Measurements from ENCODE around the gene FBXW8.
"Not testable (repeated sequence)": the region's sequence is repeated elsewhere in the genome, so short reads cannot be mapped to it uniquely, and the experiment has no call there.

The FBXW8 gene

DNA sequence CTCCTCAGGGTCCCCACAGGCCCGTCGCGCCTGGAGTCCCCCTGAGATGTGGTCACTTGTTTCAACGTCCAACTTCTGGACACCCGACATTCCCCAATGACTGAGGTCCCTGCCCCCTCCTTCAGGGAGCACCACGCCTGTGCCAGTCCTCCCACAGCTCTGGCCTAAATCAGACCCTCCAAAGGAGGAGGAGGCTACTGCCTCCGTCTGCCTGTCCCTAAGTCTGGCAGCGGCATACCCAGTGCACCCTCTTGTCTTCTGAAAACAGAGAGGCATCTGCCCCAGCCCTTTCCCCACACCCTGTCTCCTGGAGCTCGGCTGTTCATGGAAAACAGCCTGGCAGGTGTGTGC, 142.3 kb downstream of the FBXW8 start:
- in situ Hi-C loops (cut with MboI; ENCODE audit: low sequenced_read_pairs): no loop called here

- in situ Hi-C loops (cut with MboI; ENCODE audit: low sequenced_read_pairs): no loop called here
Observed at GRCh38 chr12:117053597-117054201, 142.9 kb downstream of the FBXW8 start.

DNA sequence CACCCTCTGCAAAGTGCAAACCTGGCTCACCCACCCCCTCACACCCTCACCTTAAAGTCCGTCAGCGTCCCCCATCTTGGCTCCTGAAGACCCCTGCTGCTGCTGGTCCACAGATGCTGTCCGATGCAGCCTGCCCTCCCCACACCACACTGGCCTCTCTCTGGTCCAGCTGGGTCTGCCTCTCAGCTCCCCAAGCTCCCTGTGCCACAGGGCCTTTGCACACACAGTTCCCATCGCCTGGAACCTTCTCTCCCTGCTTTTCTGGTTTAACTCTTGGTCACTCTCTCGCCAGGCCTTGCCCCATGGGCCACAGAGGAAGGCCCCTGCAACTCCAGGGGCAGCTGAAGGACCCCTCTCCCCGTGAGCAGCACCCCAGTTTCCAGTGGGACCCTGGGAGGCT, 143.5 kb downstream of the FBXW8 start:
- in situ Hi-C loops (cut with MboI; ENCODE audit: low sequenced_read_pairs): no loop called here

DNA sequence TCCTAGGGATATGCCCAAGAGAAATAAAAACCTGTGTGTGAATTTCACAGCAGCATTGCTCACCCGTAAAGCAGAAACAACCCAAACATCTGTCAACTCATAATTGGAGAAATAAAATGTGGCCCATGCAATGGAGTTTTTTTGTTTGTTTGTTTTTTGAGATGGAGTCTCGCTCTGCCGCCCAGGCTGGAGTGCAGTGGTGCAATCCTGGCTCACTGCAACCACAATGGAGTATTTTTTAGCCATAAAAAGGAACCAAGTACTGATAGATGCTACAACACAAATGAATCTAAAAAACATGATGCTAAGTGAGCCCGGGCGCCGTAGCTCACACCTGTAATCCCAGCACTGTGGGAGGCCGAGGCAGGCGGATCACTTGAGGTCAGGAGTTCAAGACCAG, 146.9 kb downstream of the FBXW8 start:
- in situ Hi-C loops (cut with MboI; ENCODE audit: low sequenced_read_pairs): not testable (repeated sequence)

- in situ Hi-C loops (cut with MboI; ENCODE audit: low sequenced_read_pairs): no loop called here
Observed at GRCh38 chr12:117058442-117059072, 147.8 kb downstream of the FBXW8 start.

- in situ Hi-C loops (cut with MboI; ENCODE audit: low sequenced_read_pairs): no loop called here
Observed at GRCh38 chr12:117059156-117059555, 148.4 kb downstream of the FBXW8 start.

DNA sequence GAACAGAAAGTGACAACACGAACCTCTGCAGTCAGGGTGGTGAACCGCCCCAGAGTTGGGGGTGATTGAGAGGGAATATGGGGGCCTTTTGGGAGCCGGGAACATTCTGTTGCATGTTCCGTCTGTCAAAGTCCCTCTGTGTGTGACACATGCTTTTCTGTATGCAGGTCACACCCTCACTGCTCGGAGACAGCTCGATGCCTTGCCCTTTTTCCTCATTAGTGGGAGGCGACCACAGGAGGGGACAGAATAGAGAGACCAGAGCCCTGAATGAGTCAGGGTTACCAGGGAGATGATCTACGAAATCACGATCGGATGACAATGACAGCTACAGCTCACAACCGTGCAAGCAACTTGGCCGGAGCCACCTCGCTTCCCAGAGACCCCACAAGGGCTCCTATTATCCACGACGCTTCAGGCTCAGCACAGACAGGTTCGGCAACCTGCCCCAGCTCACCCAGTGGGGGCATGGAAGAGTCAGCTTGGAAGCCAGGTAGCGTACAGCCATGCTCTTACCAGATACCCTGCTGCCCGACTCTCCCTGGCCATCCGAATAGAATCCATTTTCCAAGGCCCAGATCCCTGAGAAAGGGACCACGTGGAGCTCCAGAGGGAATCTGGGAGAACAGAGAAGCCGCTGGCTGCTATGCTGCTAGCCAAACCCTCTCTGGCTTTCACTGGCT, 149.6 kb downstream of the FBXW8 start:
- in situ Hi-C loops (cut with MboI; ENCODE audit: low sequenced_read_pairs): no loop called here

GRCh38 chr12:117060929-117061305, 150.2 kb downstream of the FBXW8 start:
- in situ Hi-C loops (cut with MboI; ENCODE audit: low sequenced_read_pairs): no loop called here

- in situ Hi-C loops (cut with MboI; ENCODE audit: low sequenced_read_pairs): no loop called here
Observed at GRCh38 chr12:117061555-117062079, 150.9 kb downstream of the FBXW8 start.

GRCh38 chr12:117063162-117063911, 152.6 kb downstream of the FBXW8 start:
- in situ Hi-C loops (cut with MboI; ENCODE audit: low sequenced_read_pairs): no loop called here

DNA sequence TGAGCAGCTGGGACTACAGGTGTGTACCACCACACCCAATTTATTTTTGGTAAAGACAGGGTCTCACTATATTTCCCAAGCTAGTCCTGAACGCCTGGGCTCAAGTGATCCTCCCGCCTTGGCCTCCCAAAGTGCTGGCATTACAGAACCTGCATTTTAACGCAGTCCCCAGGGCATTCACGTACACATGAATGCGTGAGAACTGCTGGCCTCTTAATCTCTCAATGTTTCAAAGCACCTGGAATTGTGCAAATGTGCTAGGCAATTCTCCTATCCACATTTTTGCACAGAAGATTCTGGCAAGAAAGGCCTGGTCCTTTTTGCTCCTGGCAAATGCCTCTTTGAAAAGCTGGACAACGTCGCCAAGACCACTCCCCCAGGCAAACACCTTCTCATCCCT, 153.3 kb downstream of the FBXW8 start:
- in situ Hi-C loops (cut with MboI; ENCODE audit: low sequenced_read_pairs): no loop called here

DNA sequence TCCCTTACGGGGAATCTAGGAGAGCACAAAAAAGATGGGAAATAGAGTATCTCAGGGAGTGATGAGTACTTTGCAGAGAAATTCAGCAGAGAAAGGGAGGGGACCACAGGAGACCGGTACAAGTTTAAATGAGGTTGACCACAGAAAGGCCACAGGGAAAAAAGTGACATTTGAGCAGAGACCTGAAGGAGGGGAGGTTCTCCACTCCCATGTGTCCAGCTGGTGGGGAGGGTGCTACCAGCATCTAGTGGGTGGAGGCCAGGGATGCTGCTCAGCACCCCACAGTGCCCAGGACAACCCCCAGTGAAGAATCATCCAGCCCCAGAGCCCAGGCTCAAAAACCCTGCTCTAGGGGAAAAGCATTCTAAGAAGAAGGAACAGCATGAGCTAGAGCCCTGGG, 153.8 kb downstream of the FBXW8 start:
- in situ Hi-C loops (cut with MboI; ENCODE audit: low sequenced_read_pairs): no loop called here

GRCh38 chr12:117067016-117067415, 156.3 kb downstream of the FBXW8 start:
- in situ Hi-C loops (cut with MboI; ENCODE audit: low sequenced_read_pairs): no loop called here

DNA sequence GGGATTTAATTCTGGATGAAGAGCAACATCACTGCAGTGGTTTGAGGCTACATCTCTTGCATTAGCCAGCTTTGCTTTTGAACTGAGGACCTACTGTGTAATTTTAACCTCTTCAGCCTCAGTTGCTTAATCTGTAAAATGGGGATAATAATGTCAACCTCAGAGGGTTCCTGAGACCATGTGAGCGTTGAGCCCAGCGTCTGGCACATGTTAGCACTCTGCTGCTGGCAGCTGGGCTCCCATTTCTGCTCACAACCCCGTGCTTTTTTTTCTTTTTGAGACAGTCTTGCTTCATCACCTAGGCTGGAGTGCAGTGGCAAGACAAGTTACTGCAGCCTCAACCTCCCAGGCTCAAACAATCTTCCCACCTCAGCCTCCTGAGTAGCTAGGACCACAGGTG, 156.9 kb downstream of the FBXW8 start:
- in situ Hi-C loops (cut with MboI; ENCODE audit: low sequenced_read_pairs): no loop called here

DNA sequence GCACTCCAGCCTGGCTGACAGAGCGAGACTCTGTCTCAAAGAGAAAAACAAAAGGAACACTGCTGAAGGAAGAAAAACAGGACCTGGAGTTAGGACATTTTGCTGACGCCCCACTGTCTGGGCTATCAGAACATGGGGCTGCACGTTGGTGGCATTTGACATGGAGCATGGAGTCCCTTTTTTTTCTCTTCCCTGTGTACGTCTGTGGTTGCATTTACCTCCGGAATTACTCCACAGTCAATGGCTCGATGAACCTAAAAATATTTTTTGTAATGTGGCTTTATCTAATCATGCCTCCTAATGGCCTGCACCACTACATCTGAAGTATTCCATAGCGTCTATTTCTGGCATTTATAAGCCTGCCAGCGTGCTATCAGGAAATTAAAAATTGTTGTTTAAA, 157.7 kb downstream of the FBXW8 start:
- in situ Hi-C loops (cut with MboI; ENCODE audit: low sequenced_read_pairs): no loop called here

GRCh38 chr12:117069101-117069797, 158.5 kb downstream of the FBXW8 start:
- in situ Hi-C loops (cut with MboI; ENCODE audit: low sequenced_read_pairs): no loop called here

- in situ Hi-C loops (cut with MboI; ENCODE audit: low sequenced_read_pairs): no loop called here
Observed at GRCh38 chr12:117069926-117070900, 159.5 kb downstream of the FBXW8 start.

DNA sequence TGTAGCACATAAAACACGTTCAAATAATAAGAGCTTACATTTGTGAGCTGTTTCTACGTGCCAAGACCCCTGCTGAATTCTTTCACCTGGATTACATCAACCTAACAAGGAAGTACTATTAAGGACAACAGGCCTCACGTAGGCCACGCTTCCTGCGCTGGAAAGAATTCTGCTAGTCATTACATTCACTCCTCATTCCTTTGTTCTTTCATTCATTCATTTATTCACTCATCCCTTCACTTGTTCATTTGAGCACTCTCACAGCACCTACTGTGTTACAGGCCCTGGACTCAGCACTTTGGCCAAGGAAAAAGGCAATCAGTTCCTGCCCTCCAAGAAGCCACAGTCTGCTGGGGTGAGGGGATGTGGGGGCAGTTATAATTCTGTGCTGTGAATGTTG, 160.3 kb downstream of the FBXW8 start:
- in situ Hi-C loops (cut with MboI; ENCODE audit: low sequenced_read_pairs): no loop called here

DNA sequence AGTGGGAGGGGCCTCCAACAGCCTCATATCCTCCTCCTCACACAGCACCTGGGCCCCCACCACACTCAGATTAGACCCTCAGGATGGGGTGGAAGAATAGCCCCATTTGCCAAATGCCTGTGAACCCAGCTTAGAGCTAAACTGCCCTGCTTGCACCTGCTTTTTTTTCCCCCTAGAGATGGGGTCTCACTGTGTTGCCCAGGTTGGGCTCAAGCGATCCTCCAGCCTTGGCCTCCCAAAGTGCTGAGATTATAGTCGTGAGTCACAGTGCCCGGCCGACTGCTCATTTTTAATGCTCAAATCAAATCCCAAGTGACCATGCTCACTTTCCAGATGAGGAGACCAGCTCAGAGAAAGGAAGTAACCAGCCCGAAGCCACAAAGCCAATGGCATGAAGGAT, 161.4 kb downstream of the FBXW8 start:
- in situ Hi-C loops (cut with MboI; ENCODE audit: low sequenced_read_pairs): no loop called here

All from hTERT RPE-1 (cell line).